Left lung (tissue), 10 donors: ENCODE measurements around the gene TTYH2. TPM values are rescaled to one million over a fixed set of nuclear protein-coding genes. Genes with fewer than 3 reads are reported as not detected.

Experiments
- ATAC-seq: fragments of 200-7000 bp; cut with Tn5 transposase; one replicate; pipeline ENCODE4 v1.9.1; 2020; ENCODE audit warnings: moderate library complexity
- DNase-seq, 4 donors: peaks; one replicate each; pipeline ENCODE4 v3.0.0-alpha.2; 2013 to 2020
- H3K27ac ChIP-seq, 2 donors: fragments of 200-600 bp; sonication (generic) in 1 of 2; one replicate each; pipeline versions ENCODE4 v1.5.0 to v1.8.0; 2020 to 2021
- H3K27me3 ChIP-seq, 2 donors: fragments of 200-600 bp; sonication (generic) in 1 of 2; one replicate each; pipeline versions ENCODE4 v1.5.0 to v1.8.0; 2020 to 2021
- H3K36me3 ChIP-seq, 2 donors: fragments of 200-600 bp; sonication (generic) in 1 of 2; one replicate each; pipeline versions ENCODE4 v1.5.0 to v1.8.0; 2020 to 2021
- H3K4me1 ChIP-seq, 2 donors: fragments of 200-600 bp; one replicate each; pipeline ENCODE4 v1.8.0; 2021
- H3K4me3 ChIP-seq, 2 donors: fragments of 200-600 bp; sonication (generic) in 1 of 2; one replicate each; pipeline versions ENCODE4 v1.5.0 to v1.8.0; 2020 to 2021; ENCODE audit warnings: mild to moderate bottlenecking in 1 of 2
- H3K9me3 ChIP-seq, 2 donors: fragments of 200-600 bp; sonication (generic) in 1 of 2; one replicate each; pipeline versions ENCODE4 v1.5.0 to v1.8.0; 2020 to 2021
- intact Hi-C, 2 donors: fragments of 100-400 bp; cut with DNase I; formaldehyde crosslinking; loops; one replicate each; pipeline versions ENCODE4 v1.11.2 to v1.14.2; 2022
- polyA plus RNA-seq, 6 donors: library from polyadenylated mRNA; unstranded; fragments of 120-200 nt; gene quantifications; one replicate each; pipeline ENCODE4 v1.2.1, GENCODE V29; 2013; ENCODE audit not compliant: insufficient read length in 6 of 6
- total RNA-seq, 2 donors: library from RNA; stranded (reverse); fragmentation: NEBNext Ultra II Directional; extraction: Animal tissue kit (Norgen Biotek cat#: 25700); gene quantifications; one replicate each; pipeline ENCODE4 v1.2.1, GENCODE V29; 2021
- TF ChIP-seq, protein P1 (sequence below), 2 donors: fragments of 200-600 bp; sonication (generic) in 1 of 2; IDR thresholded peaks; one replicate each; pipeline versions ENCODE4 v1.5.0 to v1.8.0; 2021; ENCODE audit warnings: antibody characterized with exemption in 2 of 2
- donor health status: DM: no; HTN: yes; CAD: no.
- donor health status: DM: no; HTN: no; CAD: no.

TTYH2 gene
- total and polyA plus RNA-seq, 8 donors, result 6.9 to 22.1 (median 16.5) TPM

DNA sequence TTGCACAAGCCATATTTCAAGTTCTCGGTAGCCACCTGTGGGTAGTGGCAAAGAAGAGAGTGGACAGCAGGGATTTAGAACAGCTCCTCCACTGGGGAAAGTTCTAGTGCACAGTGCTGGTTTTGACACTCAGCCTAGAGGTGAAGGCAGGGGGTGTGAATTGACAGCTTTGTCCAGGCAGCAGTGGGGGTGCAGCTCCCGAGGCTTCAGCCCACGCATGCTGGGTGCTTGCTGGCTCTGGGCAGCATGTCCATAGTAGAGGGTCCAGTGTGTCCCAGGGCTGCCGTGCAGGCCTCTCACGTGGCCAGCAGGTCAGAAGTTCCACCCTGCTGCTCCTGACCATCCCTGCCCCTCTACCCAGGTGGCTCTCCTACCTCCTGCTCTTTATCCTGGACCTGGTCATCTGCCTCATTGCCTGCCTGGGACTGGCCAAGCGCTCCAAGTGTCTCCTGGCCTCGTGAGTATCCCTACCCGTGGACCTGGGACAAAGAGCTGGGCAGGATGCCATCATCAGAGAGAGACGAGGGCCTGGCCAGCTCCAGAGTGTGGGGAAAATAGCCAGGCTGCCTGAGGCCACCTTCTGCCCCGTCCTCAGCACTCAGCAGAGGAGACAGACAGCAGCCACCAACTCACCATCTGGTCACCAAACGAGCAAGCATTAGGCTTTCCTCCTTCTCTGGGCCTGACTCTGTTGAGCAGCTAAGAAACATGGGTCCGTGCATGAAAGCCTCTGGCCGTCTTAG, 29.8 kb downstream of the TTYH2 start:
- no peak overlapping the region for H3K4me3 ChIP-seq
- no peaks in the 10 kb centered on the region for H3K27me3 ChIP-seq
- no peaks in the 10 kb centered on the region for H3K36me3 ChIP-seq
- peaks cover 5 to 7% of the 10 kb centered on the region in 2 donors for H3K4me1 ChIP-seq
- ATAC-seq (peak; percentile 9), DNase-seq (peak in 1 of 4 donors; percentile 54)
- no peak overlapping the region for H3K27ac ChIP-seq
- intact Hi-C loops, result no loop called here
- H3K9me3 ChIP-seq, result no peaks in the 10 kb centered on the region
- TF ChIP-seq, protein P1, sequence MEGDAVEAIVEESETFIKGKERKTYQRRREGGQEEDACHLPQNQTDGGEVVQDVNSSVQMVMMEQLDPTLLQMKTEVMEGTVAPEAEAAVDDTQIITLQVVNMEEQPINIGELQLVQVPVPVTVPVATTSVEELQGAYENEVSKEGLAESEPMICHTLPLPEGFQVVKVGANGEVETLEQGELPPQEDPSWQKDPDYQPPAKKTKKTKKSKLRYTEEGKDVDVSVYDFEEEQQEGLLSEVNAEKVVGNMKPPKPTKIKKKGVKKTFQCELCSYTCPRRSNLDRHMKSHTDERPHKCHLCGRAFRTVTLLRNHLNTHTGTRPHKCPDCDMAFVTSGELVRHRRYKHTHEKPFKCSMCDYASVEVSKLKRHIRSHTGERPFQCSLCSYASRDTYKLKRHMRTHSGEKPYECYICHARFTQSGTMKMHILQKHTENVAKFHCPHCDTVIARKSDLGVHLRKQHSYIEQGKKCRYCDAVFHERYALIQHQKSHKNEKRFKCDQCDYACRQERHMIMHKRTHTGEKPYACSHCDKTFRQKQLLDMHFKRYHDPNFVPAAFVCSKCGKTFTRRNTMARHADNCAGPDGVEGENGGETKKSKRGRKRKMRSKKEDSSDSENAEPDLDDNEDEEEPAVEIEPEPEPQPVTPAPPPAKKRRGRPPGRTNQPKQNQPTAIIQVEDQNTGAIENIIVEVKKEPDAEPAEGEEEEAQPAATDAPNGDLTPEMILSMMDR (IDR thresholded peaks at IDR 0.05), result no peak

DNA sequence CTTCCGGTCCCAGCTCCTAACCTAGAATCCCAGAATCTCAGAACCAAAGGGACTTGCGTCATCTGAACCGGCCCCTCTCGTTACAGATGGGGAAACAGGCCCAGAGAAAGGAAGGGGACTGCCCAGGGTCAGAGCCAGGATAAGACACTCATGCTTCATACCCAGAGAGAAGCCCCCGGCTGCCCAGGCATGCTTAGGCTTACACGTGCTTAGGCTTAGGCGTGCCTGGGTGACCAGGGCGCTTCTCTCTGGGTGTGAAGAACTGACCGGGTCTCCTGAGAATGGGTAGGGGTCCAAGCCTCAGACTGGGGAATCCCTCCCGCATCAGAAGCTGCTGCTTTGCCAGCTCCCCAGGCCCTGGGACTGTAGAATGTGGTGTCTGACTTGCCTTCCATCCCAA, 30.8 kb downstream of the TTYH2 start:
- no peak for DNase-seq
- intact Hi-C loops, result no loop called here
- H3K4me3 ChIP-seq, result no peak overlapping the region
- TF ChIP-seq, protein P1 (IDR thresholded peaks at IDR 0.05), result no peak
- no peak overlapping the region for H3K27ac ChIP-seq
- no peaks in the 10 kb centered on the region for H3K36me3 ChIP-seq
- H3K4me1 ChIP-seq, result peaks cover 5 to 7% of the 10 kb centered on the region in 2 donors
- H3K27me3 ChIP-seq, result no peaks in the 10 kb centered on the region
- no peaks in the 10 kb centered on the region for H3K9me3 ChIP-seq
- ATAC-seq, result no peak

DNA sequence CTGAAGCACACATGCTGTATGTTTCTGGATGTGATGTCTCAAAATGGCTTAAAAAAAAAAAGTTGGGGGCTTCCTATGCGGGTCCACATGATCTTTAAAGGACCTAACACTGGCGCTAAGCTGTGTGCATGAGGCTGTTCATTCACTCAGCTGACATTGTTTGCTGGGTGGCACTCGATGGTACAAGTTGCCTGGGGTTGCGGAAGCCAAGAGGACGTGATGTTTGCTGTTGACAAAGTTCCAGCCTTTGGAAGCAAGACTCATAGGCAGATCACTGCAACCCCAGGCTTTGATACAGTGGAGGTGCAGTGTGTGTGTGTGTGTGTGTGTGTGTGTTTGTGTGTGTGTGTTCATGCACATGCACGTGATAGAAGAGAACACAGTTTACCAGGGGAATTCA, 31.2 kb downstream of the TTYH2 start:
- Histone ChIP-seq H3K27me3 (no peaks in the 10 kb centered on the region), H3K4me3 (no peak overlapping the region), H3K4me1 (peaks cover 5 to 7% of the 10 kb centered on the region in 2 donors), H3K36me3 (no peaks in the 10 kb centered on the region), H3K27ac (no peak overlapping the region), H3K9me3 (no peaks in the 10 kb centered on the region)
- TF ChIP-seq, protein P1 (IDR thresholded peaks at IDR 0.05), result no peak
- intact Hi-C loops, result no loop called here
- no peak for DNase-seq
- peak; percentile 34 for ATAC-seq

DNA sequence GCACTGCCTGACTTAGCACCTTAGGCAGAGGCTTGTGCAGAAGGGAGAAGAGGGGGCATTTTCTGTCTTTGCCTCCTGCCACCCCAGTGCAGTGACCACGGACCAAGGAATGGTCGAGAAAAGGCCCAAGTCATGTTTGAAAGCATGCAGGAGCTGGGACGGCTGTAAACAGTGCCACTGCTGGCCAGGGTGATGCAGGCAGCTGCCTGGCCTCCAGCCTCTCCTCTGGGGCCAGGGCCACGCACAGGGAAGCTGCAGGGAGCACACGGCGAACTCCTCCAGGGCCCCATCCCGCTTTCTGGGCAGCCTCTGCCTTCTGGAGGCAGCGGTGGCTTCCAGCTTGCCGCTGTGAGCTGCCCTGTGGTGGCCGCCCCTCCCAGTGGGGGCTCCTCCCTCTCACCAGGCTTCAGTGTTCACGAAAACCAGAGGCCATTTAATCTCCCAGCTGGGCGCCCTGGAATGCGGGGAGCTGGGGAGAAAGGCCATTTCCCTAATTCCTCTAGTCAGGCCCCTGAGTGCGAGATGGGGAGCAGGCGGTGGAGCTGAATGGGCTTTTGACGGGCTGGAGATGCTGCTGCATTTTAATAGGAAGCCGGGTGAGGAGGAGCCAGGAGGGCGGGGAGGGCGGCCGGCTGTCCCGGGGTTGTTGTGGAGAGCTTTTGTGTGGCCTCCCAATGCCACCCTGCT, 31.9 kb downstream of the TTYH2 start:
- TF ChIP-seq, protein P1 (IDR thresholded peaks at IDR 0.05), result no peak
- no peak for DNase-seq
- Histone ChIP-seq H3K36me3 (no peaks in the 10 kb centered on the region), H3K4me1 (peaks cover 5 to 7% of the 10 kb centered on the region in 2 donors), H3K27ac (no peak overlapping the region), H3K27me3 (no peaks in the 10 kb centered on the region), H3K4me3 (no peak overlapping the region), H3K9me3 (no peaks in the 10 kb centered on the region)
- no peak for ATAC-seq
- intact Hi-C loops, result no loop called here

DNA sequence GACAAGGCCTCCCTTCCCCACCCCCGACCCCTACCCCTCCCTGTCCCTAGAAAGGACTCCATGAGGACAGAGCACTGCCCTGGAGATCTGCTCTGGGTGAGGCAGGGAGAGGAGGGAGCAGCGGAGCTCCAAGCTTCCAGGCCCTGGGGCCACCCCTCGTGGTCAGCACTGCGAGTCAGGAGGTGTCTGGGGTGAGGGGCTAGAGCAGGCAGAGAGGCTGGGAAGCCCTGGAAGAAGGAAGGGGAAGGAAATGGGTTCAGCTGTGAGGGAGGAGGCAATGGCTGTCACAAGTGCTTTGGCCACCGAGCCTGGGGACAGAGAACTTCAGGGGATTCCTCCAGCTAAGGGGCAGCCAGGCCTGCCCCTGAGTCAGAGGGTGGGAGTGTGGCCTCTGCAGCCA, 32.5 kb downstream of the TTYH2 start:
- no peaks in the 10 kb centered on the region for H3K27me3 ChIP-seq
- H3K4me3 ChIP-seq, result no peak overlapping the region
- intact Hi-C loops, result no loop called here
- H3K4me1 ChIP-seq, result peaks cover 5 to 7% of the 10 kb centered on the region in 2 donors
- no peaks in the 10 kb centered on the region for H3K36me3 ChIP-seq
- DNase-seq (peak in 1 of 4 donors; percentile 45), ATAC-seq (no peak)
- TF ChIP-seq, protein P1 (IDR thresholded peaks at IDR 0.05), result no peak
- H3K27ac ChIP-seq, result no peak overlapping the region
- no peaks in the 10 kb centered on the region for H3K9me3 ChIP-seq
